H1 (cell line): ENCODE data around the gene NEURL1B. TPM values are rescaled to one million over a fixed set of nuclear protein-coding genes. Genes with fewer than 3 reads are reported as not detected.

Experiments used
- CTCF ChIA-PET: fragments of 300-600 bp; sonication (Branson Sonifier 250); formaldehyde crosslinking; loops from one replicate; lab custom pipeline; 2021; ENCODE audit not compliant: partially characterized antibody; lab: Charles Lee
- POLR2A ChIA-PET: fragments of 300-600 bp; sonication (Branson Sonifier 250); formaldehyde crosslinking; loops from one replicate; lab custom pipeline; 2021; ENCODE audit warnings: inconsistent platforms; ENCODE audit not compliant: partially characterized antibody; lab: Charles Lee
- DNase-seq, 2 experiments: peaks; one replicate each; pipeline versions ENCODE4 v3.0.0 to v3.0.0-alpha.2; 2010 to 2022; ENCODE audit warnings: low spot score in 2 of 2, low read depth in 1 of 2, mixed read lengths in 1 of 2
- FAIRE-seq: peaks from 2 replicates; lab custom pipeline; 2011; peaks lifted over from hg19 to GRCh38; lab: Jason Lieb, UNC
- H2AFZ ChIP-seq: 2 replicates; pipeline ENCODE4 v1.8.1; 2012; ENCODE audit warnings: low read length, inconsistent platforms
- H2AK5ac ChIP-seq: 2 replicates; pipeline ENCODE4 v1.6.1; 2013; ENCODE audit warnings: low read depth, low read length
- H2BK120ac ChIP-seq: replicated peaks from 2 replicates; pipeline ENCODE3; 2013; ENCODE audit warnings: low read depth, low read length, inconsistent platforms
- H2BK12ac ChIP-seq: 2 replicates; pipeline ENCODE4 v1.6.1; 2013; ENCODE audit warnings: low read depth, low read length
- H2BK15ac ChIP-seq: 2 replicates; pipeline ENCODE4 v1.6.1; 2013; ENCODE audit warnings: low read length
- H2BK20ac ChIP-seq: 2 replicates; pipeline ENCODE4 v1.6.1; 2013; ENCODE audit warnings: low read length
- H2BK5ac ChIP-seq: 2 replicates; pipeline ENCODE4 v1.6.1; 2013; ENCODE audit warnings: low read depth, low read length
- H3K14ac ChIP-seq: 2 replicates; pipeline ENCODE4 v1.6.1; 2013; ENCODE audit warnings: inconsistent platforms; ENCODE audit not compliant: insufficient read length
- H3K18ac ChIP-seq: 2 replicates; pipeline ENCODE4 v1.6.1; 2013; ENCODE audit warnings: low read length; ENCODE audit errors: extremely low read depth
- H3K23ac ChIP-seq: 2 replicates; pipeline ENCODE4 v1.6.1; 2013; ENCODE audit warnings: inconsistent platforms; ENCODE audit not compliant: insufficient read length
- H3K23me2 ChIP-seq: 2 replicates; pipeline ENCODE4 v1.6.1; 2013; ENCODE audit warnings: low read depth, low read length
- H3K27ac ChIP-seq: 2 replicates; pipeline ENCODE4 v1.6.1; 2011; ENCODE audit warnings: low read depth, low read length, inconsistent platforms
- H3K27me3 ChIP-seq, 4 experiments: replicated peaks in 1 of 4; 1 replicate in 1 of 4; 2 replicates in 3 of 4; pipeline versions ENCODE4 v1.6.1 to v1.8.1; 2011 to 2013; ENCODE audit warnings: low read length in 3 of 4, mild to moderate bottlenecking in 3 of 4, inconsistent platforms in 2 of 4, mixed read lengths in 2 of 4, moderate library complexity in 1 of 4; ENCODE audit not compliant: control insufficient read depth in 3 of 4, insufficient read depth in 3 of 4; ENCODE audit errors: extremely low read depth in 1 of 4
- H3K36me3 ChIP-seq, 4 experiments: 2 replicates each; pipeline versions ENCODE4 v1.6.1 to v1.8.1; 2011 to 2013; ENCODE audit warnings: mild to moderate bottlenecking in 4 of 4, low read length in 3 of 4, moderate library complexity in 2 of 4, control low read depth in 1 of 4, inconsistent platforms in 1 of 4; ENCODE audit not compliant: insufficient read depth in 4 of 4, control insufficient read depth in 2 of 4
- H3K4ac ChIP-seq: replicated peaks from 2 replicates; pipeline ENCODE3; 2013; ENCODE audit warnings: low read length, low read depth, mixed read lengths, inconsistent platforms; ENCODE audit not compliant: insufficient read length
- H3K4me1 ChIP-seq, 4 experiments: replicated peaks in 1 of 4; 1 replicate in 1 of 4; 2 replicates in 3 of 4; pipeline versions ENCODE4 v1.6.1 to v1.8.1; 2011 to 2013; ENCODE audit warnings: low read length in 3 of 4, inconsistent platforms in 2 of 4, mixed read lengths in 1 of 4; ENCODE audit not compliant: insufficient read depth in 4 of 4, control insufficient read depth in 3 of 4
- H3K4me2 ChIP-seq, 2 experiments: 2 replicates each; pipeline versions ENCODE4 v1.6.1 to v1.8.1; 2011 to 2013; ENCODE audit warnings: low read depth in 2 of 2, low read length in 2 of 2, control low read depth in 1 of 2, inconsistent platforms in 1 of 2, mild to moderate bottlenecking in 1 of 2; ENCODE audit not compliant: insufficient read depth in 1 of 2
- H3K4me3 ChIP-seq, 4 experiments: fragments of 200-600, 300-600 bp in 1 of 4; sonication (generic), shearing (Covaris generic), sonication (Bioruptor Twin) in 1 of 4; 2 replicates each; pipeline versions ENCODE4 v1.5.1 to v1.8.1; 2011 to 2016; ENCODE audit warnings: low read length in 4 of 4, low read depth in 3 of 4, control low read depth in 2 of 4, inconsistent platforms in 2 of 4, mild to moderate bottlenecking in 2 of 4, mixed read lengths in 1 of 4, moderate library complexity in 1 of 4; ENCODE audit not compliant: insufficient read depth in 2 of 4; ENCODE audit errors: extremely low read depth in 1 of 4
- H3K56ac ChIP-seq: replicated peaks from 2 replicates; pipeline ENCODE3; 2013; ENCODE audit warnings: low read depth, mild to moderate bottlenecking, mixed read lengths, low read length, inconsistent platforms; ENCODE audit not compliant: insufficient read length
- H3K79me1 ChIP-seq: 2 replicates; pipeline ENCODE4 v1.6.1; 2013; ENCODE audit warnings: low read depth, low read length, control low read depth
- H3K79me2 ChIP-seq, 2 experiments: 2 replicates each; pipeline versions ENCODE4 v1.6.1 to v1.8.1; 2012 to 2013; ENCODE audit warnings: low read length in 2 of 2, mild to moderate bottlenecking in 2 of 2, inconsistent platforms in 1 of 2; ENCODE audit not compliant: insufficient read depth in 2 of 2, control insufficient read depth in 1 of 2
- H3K9ac ChIP-seq, 4 experiments: replicated peaks in 1 of 4; 1 replicate in 1 of 4; 2 replicates in 3 of 4; pipeline versions ENCODE4 v1.6.1 to v1.8.1; 2011 to 2013; ENCODE audit warnings: low read depth in 3 of 4, low read length in 3 of 4, control low read depth in 2 of 4, mild to moderate bottlenecking in 2 of 4, moderate library complexity in 2 of 4, inconsistent platforms in 1 of 4; ENCODE audit errors: extremely low read depth in 1 of 4
- H3K9me3 ChIP-seq, 2 experiments: 2 replicates each; pipeline versions ENCODE4 v1.6.1 to v1.8.1; 2012 to 2013; ENCODE audit warnings: mild to moderate bottlenecking in 2 of 2, moderate library complexity in 2 of 2, control low read depth in 1 of 2, inconsistent platforms in 1 of 2, low read depth in 1 of 2, low read length in 1 of 2, mixed read lengths in 1 of 2; ENCODE audit not compliant: insufficient read depth in 2 of 2
- H4K20me1 ChIP-seq, 2 experiments: replicated peaks in 1 of 2; 2 replicates each; pipeline versions ENCODE3 to v1.8.1; 2011 to 2013; ENCODE audit warnings: inconsistent platforms in 2 of 2, low read length in 2 of 2, mild to moderate bottlenecking in 1 of 2; ENCODE audit not compliant: insufficient read depth in 2 of 2, control insufficient read depth in 1 of 2
- H4K5ac ChIP-seq: 2 replicates; pipeline ENCODE4 v1.6.1; 2013; ENCODE audit warnings: low read length, low read depth, mixed read lengths, inconsistent platforms; ENCODE audit not compliant: insufficient read length
- H4K8ac ChIP-seq: 2 replicates; pipeline ENCODE4 v1.8.0; 2013; ENCODE audit warnings: mild to moderate bottlenecking, moderate library complexity, low read length, inconsistent platforms; ENCODE audit not compliant: insufficient read depth; ENCODE audit errors: extremely low read depth
- H4K91ac ChIP-seq: replicated peaks from 2 replicates; pipeline ENCODE3; 2013; ENCODE audit warnings: low read length, mixed read lengths, inconsistent platforms; ENCODE audit not compliant: insufficient read length
- BACH1 ChIP-seq: IDR thresholded peaks from 2 replicates; pipeline ENCODE4 v1.6.1; 2012; ENCODE audit warnings: low read length, improper control_type of control experiment
- CEBPB ChIP-seq: IDR thresholded peaks from 2 replicates; pipeline ENCODE4 v1.6.1; 2012; ENCODE audit warnings: low read depth, low read length
- CHD1 ChIP-seq: IDR thresholded peaks from 2 replicates; pipeline ENCODE4 v1.6.1; 2012; ENCODE audit warnings: low read depth, low read length, improper control_type of control experiment
- EP300 ChIP-seq, 2 experiments: IDR thresholded peaks; 1 replicate in 1 of 2; 2 replicates in 1 of 2; pipeline ENCODE4 v1.6.1; 2011 to 2012; ENCODE audit warnings: low read depth in 2 of 2, low read length in 2 of 2, mild to moderate bottlenecking in 2 of 2, borderline replicate concordance in 1 of 2, inconsistent platforms in 1 of 2, moderate library complexity in 1 of 2
- GABPA ChIP-seq: IDR thresholded peaks from 2 replicates; pipeline ENCODE4 v1.6.1; 2011; ENCODE audit warnings: mild to moderate bottlenecking, low read length, moderate library complexity, borderline replicate concordance; ENCODE audit not compliant: insufficient read depth
- KDM1A ChIP-seq: fragments of 200-600, 300-600 bp; sonication (generic); IDR thresholded peaks from 2 replicates; pipeline ENCODE4 v1.7.1; 2016; ENCODE audit warnings: mild to moderate bottlenecking, low read length, borderline replicate concordance
- RBBP5 ChIP-seq: IDR thresholded peaks from 2 replicates; pipeline ENCODE4 v1.7.1; 2012; ENCODE audit warnings: low read depth, mild to moderate bottlenecking, inconsistent platforms, low read length, moderate library complexity, borderline replicate concordance
- RFX5 ChIP-seq: IDR thresholded peaks from 2 replicates; pipeline ENCODE4 v1.6.1; 2011; ENCODE audit warnings: low read depth, low read length, improper control_type of control experiment, borderline replicate concordance
- SAP30 ChIP-seq: fragments of 300-600 bp; sonication (generic); IDR thresholded peaks from 2 replicates; pipeline ENCODE4 v1.7.1; 2012; ENCODE audit warnings: low read length, moderate library complexity, mild to moderate bottlenecking, inconsistent platforms; ENCODE audit not compliant: insufficient read depth, insufficient replicate concordance
- SIN3A ChIP-seq, 2 experiments: IDR thresholded peaks in 1 of 2; conservative IDR thresholded peaks in 1 of 2; 2 replicates each; pipeline ENCODE4 v1.6.1; 2011 to 2012; ENCODE audit warnings: low read length in 2 of 2, improper control_type of control experiment in 1 of 2, low read depth in 1 of 2, mild to moderate bottlenecking in 1 of 2
- SP1 ChIP-seq: IDR thresholded peaks from 2 replicates; pipeline ENCODE4 v1.6.1; 2011; ENCODE audit warnings: low read depth, low read length
- SP4 ChIP-seq: IDR thresholded peaks from 2 replicates; pipeline ENCODE4 v1.6.1; 2012; ENCODE audit warnings: low read length, inconsistent platforms
- SUZ12 ChIP-seq: fragments of 200-600 bp; sonication (generic); IDR thresholded peaks from 2 replicates; pipeline ENCODE4 v1.6.1; 2012; ENCODE audit warnings: mild to moderate bottlenecking, inconsistent platforms, low read length, moderate library complexity, mixed read lengths
- TCF12 ChIP-seq: IDR thresholded peaks from 2 replicates; pipeline ENCODE4 v1.6.1; 2011; ENCODE audit warnings: low read depth, mild to moderate bottlenecking, low read length
- WGBS, 2 experiments: shearing (Covaris generic) in 1 of 2; methylation state at CpG; one replicate each; pipeline versions ENCODE4 v1.1.6 to v1.1.7; 2013 to 2015; ENCODE audit warnings: low lambda C conversion rate in 2 of 2, mixed read lengths in 2 of 2, inconsistent platforms in 1 of 2, low coverage in 1 of 2, missing lambda C conversion rate in 1 of 2; ENCODE audit not compliant: insufficient replicate concordance in 2 of 2, insufficient coverage in 1 of 2, insufficient read length in 1 of 2; ENCODE audit errors: extremely low coverage in 1 of 2, missing lambda C conversion rate in 1 of 2; 5-methylcytosine and 5-hydroxymethylcytosine counted together
- polyA plus RNA-seq, 7 experiments: library from polyadenylated mRNA; depleted of rRNA in 3 of 7; stranded (reverse) in 5 of 7; unstranded in 2 of 7; fragments of >200 nt in 5 of 7; fragments of 200-250 nt in 2 of 7; gene quantifications; 1 replicate in 5 of 7; 2 replicates in 1 of 7; 4 replicates in 1 of 7; pipeline versions ENCODE4 v1.2.1 to v1.2.3, GENCODE V29; 2011 to 2013; ENCODE audit warnings: missing spikeins in 2 of 7, mixed read lengths in 2 of 7
- total RNA-seq: library from RNA; stranded (reverse); fragmentation: NEBNext Ultra II Directional; extraction: Animal tissue kit (Norgen Biotek cat#: 25700); gene quantifications from 2 replicates; pipeline ENCODE4 v1.2.1, GENCODE V29; 2021

Gene NEURL1B
- total and polyA plus RNA-seq, 2 of the 8 experiments (the other 6 are each of a cell fraction or from before 2014, with no cell fraction given): 3.3 to 6.1 TPM

DNA sequence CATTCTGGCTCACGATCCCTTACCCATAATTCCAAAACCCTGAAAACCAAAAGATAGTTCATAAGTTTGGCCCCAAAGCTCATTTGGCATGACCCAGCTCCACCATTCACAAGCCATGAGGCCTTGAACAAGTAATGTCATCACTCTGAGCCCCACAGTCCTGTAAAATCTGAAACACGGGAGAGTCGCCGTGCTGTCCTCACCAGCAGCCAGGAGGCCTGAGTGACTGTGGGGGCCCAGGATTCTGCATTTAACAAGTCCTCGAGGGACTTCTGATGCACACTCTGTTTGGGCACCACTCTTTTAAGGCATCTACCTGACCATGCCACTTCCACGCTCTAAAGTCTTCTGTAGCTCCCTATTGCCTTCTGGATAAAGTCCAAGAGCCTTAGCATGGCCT is 89.2 kb downstream of the NEURL1B start:
- Histone ChIP-seq H3K36me3 (no peaks in the 10 kb centered on the region), H3K4me1 (peaks cover 0 to 6% (median under 1%) of the 10 kb centered on the region in 4 experiments; a peak in 2 of 7 replicates), H3K18ac (no peak overlapping the region), H3K14ac (no peak overlapping the region), H2BK120ac (no peak overlapping the region), H4K91ac (no peak overlapping the region), H2BK20ac (no peak overlapping the region), H2BK5ac (no peak overlapping the region), H3K79me1 (no peaks in the 10 kb centered on the region), H3K27ac (no peak overlapping the region), H3K23ac (no peak overlapping the region), H3K79me2 (no peaks in the 10 kb centered on the region), H3K9me3 (no peaks in the 10 kb centered on the region), H2BK12ac (no peak overlapping the region), H2AFZ (no peak overlapping the region), H3K4me3 (no peak overlapping the region), H3K9ac (no peak overlapping the region), H4K20me1 (peaks cover 0 to 2% of the 10 kb centered on the region in 2 experiments), H4K5ac (no peak overlapping the region), H3K23me2 (peaks cover 1% of the 10 kb centered on the region; the same call in 1 of the 2 replicates), H3K27me3 (peaks cover 0 to 2% (median 0%) of the 10 kb centered on the region in 4 experiments; a peak in 1 of 7 replicates), H3K56ac (no peak overlapping the region), H2AK5ac (no peak overlapping the region), H4K8ac (no peak overlapping the region), H3K4me2 (no peak overlapping the region), H3K4ac (no peak overlapping the region), H2BK15ac (no peak overlapping the region)
- DNase-seq (no peak), FAIRE-seq (no peak)
- WGBS, 2 experiments: 90% methylated on average over 6 of the region's 6 CpGs; no CpG with 5 or more reads in 1 of the 2 experiments
- ChIA-PET CTCF (interaction anchor here (1.3 to 3.7 kb wide), 3 partner anchors 13 to 18 kb away, joined by 7 to 20 read pairs (median 14); no protein-coding TSS in a partner anchor), POLR2A (no interaction called here)
- no peak for TF ChIP-seq SAP30
- TF ChIP-seq SIN3A (conservative IDR thresholded peaks at IDR 0.05 in 1 of 2, IDR thresholded peaks at IDR 0.05 in 1 of 2; ENCODE audit: low read depth in 1 of 2, low read length in 2 of 2): no peak
- no peak for TF ChIP-seq TCF12
- no peak for TF ChIP-seq KDM1A
- TF ChIP-seq GABPA: no peak
- no peak for TF ChIP-seq SP1
- no peak for TF ChIP-seq SP4
- TF ChIP-seq SUZ12: no peak
- no peak for TF ChIP-seq RBBP5
- no peak for TF ChIP-seq RFX5
- TF ChIP-seq BACH1: no peak
- no peak for TF ChIP-seq CEBPB
- TF ChIP-seq EP300 (IDR thresholded peaks at IDR 0.05; ENCODE audit: borderline replicate concordance in 1 of 2, low read depth in 2 of 2, low read length in 2 of 2): no peak
- no peak for TF ChIP-seq CHD1
